HFFc6 (cell line): ENCODE measurements around the gene ZMYM3. TPM values are rescaled to one million over a fixed set of nuclear protein-coding genes. Genes with fewer than 3 reads are reported as not detected.

Source experiments
- DNase-seq: peaks from one replicate; pipeline ENCODE4 v3.0.0-alpha.2; 2018
- H3K27ac Mint-ChIP-seq: 2 replicates; pipeline ENCODE4 v1.8.0; 2020; ENCODE audit warnings: mild to moderate bottlenecking, mixed read lengths
- H3K27me3 Mint-ChIP-seq: 2 replicates; pipeline ENCODE4 v1.8.0; 2021; ENCODE audit warnings: mild to moderate bottlenecking, moderate library complexity, mixed read lengths; ENCODE audit not compliant: insufficient read depth
- H3K36me3 Mint-ChIP-seq: 2 replicates; pipeline ENCODE4 v1.8.0; 2021; ENCODE audit warnings: low read depth, mixed read lengths
- H3K4me1 Mint-ChIP-seq: 2 replicates; pipeline ENCODE4 v1.8.0; 2020; ENCODE audit warnings: low read depth, mixed read lengths
- H3K4me3 Mint-ChIP-seq: 2 replicates; pipeline ENCODE4 v1.8.0; 2020; ENCODE audit warnings: mild to moderate bottlenecking, moderate library complexity, mixed read lengths
- H3K9me3 Mint-ChIP-seq: 2 replicates; pipeline ENCODE4 v1.8.0; 2020; ENCODE audit warnings: mild to moderate bottlenecking, mixed read lengths
- CTCF ChIP-seq: fragments of 200-600 bp; sonication (generic); IDR thresholded peaks from 2 replicates; pipeline ENCODE4 v1.5.0; 2021; ENCODE audit warnings: antibody characterized with exemption, mild to moderate bottlenecking
- total RNA-seq, 6 experiments: library from RNA; stranded (reverse); fragmentation: NEBNext Ultra II Directional; extraction: Animal tissue kit (Norgen Biotek cat#: 25700); gene quantifications; 2 replicates in 1 of 6; 3 replicates in 5 of 6; pipeline ENCODE4 v1.2.3, GENCODE V29; 2021

The ZMYM3 gene
- total RNA-seq, 6 experiments from 2014 or later, result 26.3 to 32.4 (median 28.4) TPM

- H3K27ac Mint-ChIP-seq, result no peak overlapping the region
- H3K9me3 Mint-ChIP-seq, result no peaks in the 10 kb centered on the region
- DNase-seq, result no peak
- H3K27me3 Mint-ChIP-seq, result peaks cover 3% of the 10 kb centered on the region; the same call in 1 of the 2 replicates
- H3K4me3 Mint-ChIP-seq, result no peak overlapping the region
- TF ChIP-seq CTCF, result no peak
- no peaks in the 10 kb centered on the region for H3K36me3 Mint-ChIP-seq
- H3K4me1 Mint-ChIP-seq, result peaks cover 9% of the 10 kb centered on the region
Observed at GRCh38 chrX:71198066-71198465, 55.9 kb downstream of the ZMYM3 start.

GRCh38 chrX:71195964-71196649 is 57.8 kb downstream of the ZMYM3 start:
- H3K27me3 Mint-ChIP-seq, result no peaks in the 10 kb centered on the region
- no peak for TF ChIP-seq CTCF
- no peak for DNase-seq
- no peak overlapping the region for H3K27ac Mint-ChIP-seq
- no peaks in the 10 kb centered on the region for H3K36me3 Mint-ChIP-seq
- no peaks in the 10 kb centered on the region for H3K9me3 Mint-ChIP-seq
- peaks cover 9% of the 10 kb centered on the region for H3K4me1 Mint-ChIP-seq
- no peak overlapping the region for H3K4me3 Mint-ChIP-seq

- DNase-seq, result no peak
- Mint-ChIP-seq H3K4me1 (peaks cover 5% of the 10 kb centered on the region), H3K27me3 (peaks cover 2% of the 10 kb centered on the region), H3K36me3 (no peaks in the 10 kb centered on the region), H3K27ac (no peak overlapping the region), H3K4me3 (no peak overlapping the region), H3K9me3 (no peaks in the 10 kb centered on the region)
- TF ChIP-seq CTCF, result no peak
Observed at GRCh38 chrX:71191248-71191647, 62.7 kb downstream of the ZMYM3 start.

Other genes starting within 250 kb of the ZMYM3 start
- gene SNX12, start 185.8 kb downstream of the ZMYM3 start, total RNA-seq, result 100 to 1,000 TPM in 1 of 6 experiments, 10 to 100 TPM in 5; 87.0 to 101 (median 91.1) TPM
- 1 to 10 TPM; 4.0 to 8.1 (median 6.0) TPM for gene FOXO4, start 158.3 kb downstream of the ZMYM3 start, total RNA-seq
- gene CXorf65, start 147.4 kb downstream of the ZMYM3 start, total RNA-seq, result not detected
- under 1 TPM in 2 of 6 experiments, not detected in 4; 0.37 to 0.43 TPM for gene IL2RG, start 142.6 kb downstream of the ZMYM3 start, total RNA-seq
- 10 to 100 TPM; 22.8 to 31.2 (median 28.5) TPM for gene MED12, start 135.5 kb downstream of the ZMYM3 start, total RNA-seq
- under 1 TPM; 0.14 to 0.48 (median 0.29) TPM for gene NLGN3, start 109.3 kb downstream of the ZMYM3 start, total RNA-seq
- gene GJB1, start 30.9 kb downstream of the ZMYM3 start, total RNA-seq, result not detected
- 100 to 1,000 TPM; 367 to 495 (median 421) TPM for gene NONO, start 29.5 kb upstream of the ZMYM3 start, total RNA-seq
- under 1 TPM; 0.50 to 0.95 (median 0.57) TPM for gene ITGB1BP2, start 47.6 kb upstream of the ZMYM3 start, total RNA-seq
- 10 to 100 TPM; 18.9 to 25.2 (median 21.0) TPM for gene TAF1, start 112.2 kb upstream of the ZMYM3 start, total RNA-seq